HG03045 (cell line): ENCODE results near the gene SINHCAF.
A peak's percentile ranks its signal among the peaks of the same experiment; 100 is the strongest.
"Not testable (repeated sequence)": the region's sequence is repeated elsewhere in the genome, so short reads cannot be mapped to it uniquely, and the experiment has no call there.

Experiments
- ATAC-seq: cut with Tn5 transposase; IDR thresholded peaks from one replicate; pipeline ENCODE4 v1.9.1; 2021; ENCODE audit warnings: mild to moderate bottlenecking, moderate library complexity; ENCODE audit not compliant: unreplicated experiment

Gene SINHCAF

DNA sequence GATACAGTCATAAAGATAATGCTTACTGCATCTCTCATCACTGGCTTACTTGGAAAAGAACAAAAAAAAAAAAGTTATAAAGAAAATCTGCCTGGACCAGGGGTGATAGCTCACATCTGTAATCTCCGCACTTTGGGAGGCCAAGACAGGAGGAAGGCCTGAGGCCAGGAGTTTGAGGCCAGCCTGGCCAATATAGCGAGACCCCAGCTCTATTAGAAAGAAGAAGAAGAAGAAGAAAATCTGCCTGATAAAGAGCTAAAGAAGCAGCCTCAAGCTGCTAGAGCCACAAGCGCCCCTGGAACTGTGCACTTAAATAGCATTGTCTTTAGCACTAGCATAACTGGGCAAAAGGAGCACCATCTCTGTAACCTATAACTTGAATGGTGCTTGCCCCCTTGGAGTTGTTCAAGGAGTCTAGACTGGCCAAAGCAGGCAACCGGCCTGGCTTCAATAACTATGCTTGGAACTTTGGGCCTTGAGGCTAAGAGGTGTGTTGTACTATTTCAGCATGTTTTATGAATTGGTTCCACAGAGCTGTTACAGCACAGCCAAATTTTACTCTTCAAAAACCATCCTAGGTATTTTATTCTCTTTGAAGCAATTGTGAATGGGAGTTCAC, 53.2 kb downstream of the SINHCAF start:
- no peak for ATAC-seq

DNA sequence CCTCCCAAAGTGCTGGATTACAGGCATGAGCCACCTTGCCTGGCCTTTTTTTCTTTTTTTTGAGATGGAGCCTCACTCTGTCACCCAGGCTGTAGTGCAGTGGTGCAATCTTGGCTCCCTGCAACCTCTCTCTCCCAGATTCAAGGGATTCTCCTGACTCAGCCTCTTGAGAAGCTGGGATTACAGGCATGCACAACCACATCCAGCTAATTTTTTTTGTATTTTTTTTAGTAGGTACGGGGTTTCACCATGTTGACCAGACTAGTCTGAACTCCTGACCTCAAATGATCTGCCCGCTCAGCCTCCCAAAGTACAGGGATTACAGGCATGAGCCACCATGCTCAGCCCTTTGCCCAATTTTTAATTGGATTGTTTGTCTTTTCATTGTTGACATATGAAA, 58.0 kb downstream of the SINHCAF start:
- no peak for ATAC-seq

DNA sequence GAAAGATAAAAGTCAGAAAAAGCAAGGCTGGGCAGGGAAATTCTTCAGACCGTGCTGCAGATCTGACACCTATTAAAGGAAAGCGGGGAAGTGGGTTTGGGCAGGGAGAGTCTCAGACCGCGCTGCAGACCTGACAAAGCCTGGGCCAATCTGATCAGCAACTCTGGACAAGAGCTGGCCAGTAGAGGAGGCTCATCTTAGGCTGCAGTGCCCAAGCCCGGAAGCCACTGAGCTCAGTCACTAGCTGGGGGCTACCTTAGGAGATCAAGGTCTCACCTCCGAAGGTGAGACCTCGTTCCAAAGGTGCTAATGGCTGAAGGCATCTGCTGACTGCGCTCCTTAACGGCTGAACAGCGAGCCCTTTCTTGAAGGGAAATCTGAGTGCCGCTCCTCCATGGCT, 60.2 kb downstream of the SINHCAF start:
- ATAC-seq: no peak

DNA sequence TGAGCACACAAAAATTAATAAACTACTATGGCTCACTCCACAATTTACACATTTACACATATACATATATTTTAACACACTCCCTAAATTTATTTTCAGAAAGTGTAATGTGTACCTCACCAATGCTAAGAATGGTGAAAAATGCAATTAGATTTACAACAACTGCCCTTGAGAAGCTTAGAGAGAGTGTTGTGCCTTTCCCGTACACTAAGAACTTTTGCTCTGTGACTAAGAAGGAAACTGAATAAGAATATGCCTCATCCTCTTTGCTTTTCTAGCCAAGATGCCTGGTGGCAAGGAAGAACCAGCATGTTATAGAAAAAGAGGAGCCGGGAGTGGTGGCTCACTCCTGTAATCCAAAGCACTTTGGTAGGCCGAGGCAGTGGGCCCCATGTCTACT, 62.3 kb downstream of the SINHCAF start:
- no peak for ATAC-seq

DNA sequence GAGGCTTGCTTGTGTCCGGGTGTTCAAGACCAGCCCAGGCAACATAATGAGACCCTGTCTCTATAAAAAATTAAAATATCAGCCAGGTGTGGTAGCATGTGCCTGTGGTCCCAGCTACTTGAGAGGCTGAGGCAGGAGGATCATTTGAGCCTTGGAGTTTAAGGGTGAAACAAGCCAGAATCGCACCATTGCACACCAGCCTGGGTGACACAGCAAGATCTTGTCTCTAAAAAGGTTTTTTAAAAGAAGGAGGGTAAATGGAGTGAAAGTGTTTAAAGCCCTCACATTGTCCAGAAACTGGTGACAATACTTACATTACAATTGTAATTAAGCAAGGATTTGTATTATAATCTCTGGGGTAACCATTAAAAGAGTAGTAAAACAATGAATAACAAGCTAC, 64.2 kb downstream of the SINHCAF start:
- ATAC-seq: no peak

DNA sequence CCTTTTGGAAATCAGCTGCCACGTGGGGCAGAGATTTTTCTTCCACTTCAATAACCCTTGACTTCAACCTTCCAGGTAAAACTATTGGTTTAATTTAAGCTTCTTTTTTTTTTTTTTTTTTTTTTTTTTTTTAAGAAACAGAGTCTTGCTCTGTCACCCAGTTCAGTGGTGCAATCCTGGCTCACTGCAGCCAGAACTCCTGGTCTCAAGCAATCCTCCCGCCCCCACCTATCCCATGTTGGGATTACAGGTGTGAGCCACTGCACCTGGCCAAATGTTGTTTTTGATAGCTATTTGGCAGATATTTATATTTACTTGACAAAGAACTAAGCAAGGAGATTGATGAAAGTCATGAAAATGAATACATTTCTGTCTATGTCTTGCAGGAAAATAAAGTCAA, 65.1 kb downstream of the SINHCAF start:
- no peak for ATAC-seq

DNA sequence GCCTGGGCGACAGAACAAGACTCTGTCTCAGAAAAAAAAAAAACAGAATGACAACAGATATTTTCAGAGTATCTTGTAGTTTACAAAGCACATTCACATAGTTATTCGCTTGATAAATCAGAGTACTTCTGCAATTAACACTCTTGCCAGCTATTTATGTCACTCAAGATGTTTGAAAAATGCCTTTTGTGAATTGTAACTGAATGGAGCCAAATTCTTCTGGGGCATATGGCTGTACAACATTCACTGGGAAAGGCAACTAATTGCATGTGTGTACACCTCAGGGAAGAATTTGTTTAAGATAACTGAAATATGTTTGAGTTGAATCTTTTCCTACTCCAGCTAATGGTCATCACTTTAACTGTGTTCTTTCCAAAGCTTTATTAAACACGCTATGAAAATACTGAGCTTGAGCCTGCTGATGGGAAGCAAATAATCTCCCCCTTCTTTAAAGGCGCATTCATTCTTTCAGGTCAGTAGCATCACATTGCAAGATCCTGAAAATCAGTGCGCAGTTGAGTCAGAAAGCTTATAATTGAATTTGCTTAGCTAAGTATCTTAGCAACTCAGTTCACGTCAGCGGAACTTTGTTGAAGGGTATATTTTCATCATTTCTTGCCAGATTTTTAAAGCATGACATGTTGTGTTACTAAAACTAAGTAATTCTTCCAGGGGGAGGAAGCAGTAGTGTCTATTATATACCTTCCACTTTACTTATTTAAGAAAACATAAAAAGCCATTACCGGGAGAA, 66.6 kb downstream of the SINHCAF start:
- ATAC-seq: no peak

DNA sequence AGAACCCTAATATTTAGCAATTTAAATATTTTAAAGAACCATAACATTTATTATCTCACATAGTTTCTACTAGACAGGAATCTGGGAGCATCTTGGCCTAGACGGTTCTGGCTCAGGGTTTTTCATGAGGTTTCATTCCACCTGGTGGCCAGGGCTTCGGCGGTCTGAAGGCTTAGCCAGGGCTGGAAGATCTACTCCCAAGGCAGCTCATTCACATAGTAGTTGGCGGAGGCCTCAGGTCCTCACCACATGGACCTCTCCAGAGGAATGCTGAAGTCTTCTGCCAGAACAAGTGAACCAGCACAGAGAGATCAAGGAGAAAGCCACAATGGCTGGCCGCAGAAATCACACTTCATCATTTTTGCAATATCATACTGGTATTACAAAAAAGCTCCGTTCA, 68.2 kb downstream of the SINHCAF start:
- ATAC-seq: no peak

DNA sequence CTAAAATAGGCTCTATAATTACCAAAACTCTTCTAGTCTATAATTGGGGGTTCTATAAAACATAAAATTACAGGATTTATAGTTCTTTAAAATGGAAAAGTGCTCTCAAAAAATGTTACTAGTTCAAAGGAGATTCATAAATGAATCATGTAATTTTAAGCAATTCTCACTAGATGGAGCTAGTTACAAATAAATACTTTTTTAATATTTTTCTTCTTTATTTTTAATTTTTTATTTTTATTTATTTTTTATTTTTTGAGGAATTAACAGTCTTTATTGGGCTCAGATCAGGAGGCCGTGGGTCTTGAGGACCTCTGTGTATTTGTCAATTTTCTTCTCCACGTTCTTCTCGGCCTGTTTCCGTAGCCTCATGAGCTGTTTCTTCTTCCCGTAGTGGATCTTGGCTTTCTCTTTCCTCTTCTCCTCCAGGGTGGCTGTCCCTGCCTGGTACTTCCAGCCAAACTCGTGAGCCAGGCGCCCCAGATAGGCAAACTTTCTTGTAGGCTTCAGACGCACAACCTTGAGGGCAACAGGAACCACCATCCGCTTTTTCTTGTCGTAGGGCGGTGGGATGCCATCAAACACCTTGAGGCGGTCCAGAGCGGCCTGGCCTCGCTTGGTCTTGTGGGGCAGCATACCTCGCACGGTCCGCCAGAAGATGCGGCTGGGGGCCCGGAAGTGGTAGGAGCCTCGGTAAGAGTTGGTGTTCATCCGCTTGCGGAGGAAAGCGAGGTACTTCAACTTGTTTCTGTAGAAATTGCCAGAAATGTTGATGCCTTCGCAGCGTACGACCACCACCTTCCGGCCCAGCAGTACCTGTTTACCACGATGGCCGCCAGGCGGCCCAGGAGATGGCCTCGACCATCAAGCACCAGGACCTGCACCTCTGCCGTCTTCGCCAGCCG, 74.0 kb downstream of the SINHCAF start:
- not testable (repeated sequence) for ATAC-seq

DNA sequence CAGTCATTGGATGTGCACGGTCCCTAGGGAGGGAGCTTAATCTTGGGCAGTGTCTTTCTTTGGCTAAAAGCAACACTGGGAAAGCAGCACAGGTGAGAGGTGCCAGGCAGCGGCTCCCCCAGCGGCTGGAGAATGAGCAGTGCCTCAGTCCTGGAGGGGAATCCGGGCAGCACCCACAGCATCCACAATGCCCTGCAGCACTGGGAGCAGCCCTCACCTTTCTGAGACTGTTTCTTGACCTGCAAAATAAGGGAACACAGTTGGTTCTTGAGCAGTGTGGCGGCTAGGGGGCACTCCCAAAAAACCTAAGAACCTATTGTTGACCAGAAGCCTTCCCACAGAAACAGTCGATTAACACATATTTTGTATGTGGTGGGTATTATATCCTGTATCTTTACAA, 75.8 kb downstream of the SINHCAF start:
- no peak for ATAC-seq

DNA sequence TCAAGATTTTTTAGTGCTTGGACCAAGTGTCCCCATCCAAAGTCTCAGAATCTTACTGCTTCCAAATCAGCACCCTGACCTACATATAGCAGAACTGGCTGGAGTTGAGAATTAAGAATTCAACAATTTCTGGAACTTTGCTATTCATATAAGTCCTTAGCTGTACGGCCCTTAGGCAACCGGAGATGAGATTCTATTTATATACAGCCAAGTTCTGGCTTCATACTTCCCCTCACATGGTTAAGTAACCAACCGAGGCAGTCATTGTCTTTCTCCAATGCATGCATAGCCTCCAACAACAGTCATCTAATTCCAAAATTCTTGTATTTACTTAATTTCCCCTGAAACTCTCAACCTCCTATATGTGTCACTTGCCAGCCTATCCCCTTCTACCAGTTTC, 76.6 kb downstream of the SINHCAF start:
- no peak for ATAC-seq

DNA sequence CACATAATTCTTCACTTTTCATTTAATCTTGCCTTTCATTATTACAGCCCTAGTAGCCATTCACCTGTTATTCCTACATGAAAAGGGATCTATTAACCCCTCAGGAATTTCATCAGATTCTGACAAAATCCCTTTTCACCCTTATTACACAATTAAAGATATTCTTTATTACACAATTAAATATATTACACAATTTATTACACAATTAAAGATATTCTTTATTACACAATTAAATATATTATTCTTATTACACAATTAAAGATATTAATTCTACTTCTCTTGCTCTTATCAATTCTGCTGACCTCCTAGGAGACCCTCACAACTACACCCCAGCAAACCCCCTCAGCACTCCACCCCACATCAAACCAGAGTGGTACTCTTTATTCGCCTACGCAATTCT, 77.1 kb downstream of the SINHCAF start:
- no peak for ATAC-seq

DNA sequence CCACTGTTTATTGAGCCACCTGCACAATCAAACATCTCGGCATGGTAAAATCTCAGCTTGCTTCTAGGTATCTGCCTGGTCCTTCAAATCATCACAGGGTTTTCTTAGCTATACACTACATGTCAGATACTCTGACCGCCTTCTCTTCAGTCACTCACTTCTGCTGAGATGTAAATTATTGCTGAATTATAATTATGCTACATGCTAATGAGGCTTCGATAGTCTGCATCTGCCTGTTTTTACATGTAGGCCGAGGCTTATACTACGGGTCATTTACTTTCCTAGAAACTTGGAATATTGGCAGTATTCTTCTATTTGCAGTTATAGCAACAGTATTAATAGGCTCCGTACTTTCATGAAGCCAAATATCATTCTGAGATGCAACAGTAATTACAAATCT, 77.6 kb downstream of the SINHCAF start:
- no peak for ATAC-seq

DNA sequence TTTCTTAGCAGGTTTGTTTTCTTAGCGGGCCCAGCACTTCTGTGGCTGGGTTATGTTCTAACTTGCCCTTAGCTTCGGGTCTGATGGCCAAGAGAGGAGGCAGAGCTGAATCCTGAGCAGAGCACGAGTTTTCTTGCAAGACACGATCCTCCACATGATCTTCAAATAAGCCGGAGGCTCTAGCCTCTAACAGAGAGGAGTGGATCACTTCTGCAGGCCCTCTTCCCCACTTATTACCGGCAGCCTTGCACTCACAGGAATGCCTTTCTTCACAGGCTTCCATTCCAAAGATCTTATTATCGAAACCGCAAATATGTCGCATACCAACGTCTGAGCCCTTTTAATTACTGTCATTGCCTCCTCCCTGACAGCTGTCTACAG, 79.5 kb downstream of the SINHCAF start:
- ATAC-seq: no peak

DNA sequence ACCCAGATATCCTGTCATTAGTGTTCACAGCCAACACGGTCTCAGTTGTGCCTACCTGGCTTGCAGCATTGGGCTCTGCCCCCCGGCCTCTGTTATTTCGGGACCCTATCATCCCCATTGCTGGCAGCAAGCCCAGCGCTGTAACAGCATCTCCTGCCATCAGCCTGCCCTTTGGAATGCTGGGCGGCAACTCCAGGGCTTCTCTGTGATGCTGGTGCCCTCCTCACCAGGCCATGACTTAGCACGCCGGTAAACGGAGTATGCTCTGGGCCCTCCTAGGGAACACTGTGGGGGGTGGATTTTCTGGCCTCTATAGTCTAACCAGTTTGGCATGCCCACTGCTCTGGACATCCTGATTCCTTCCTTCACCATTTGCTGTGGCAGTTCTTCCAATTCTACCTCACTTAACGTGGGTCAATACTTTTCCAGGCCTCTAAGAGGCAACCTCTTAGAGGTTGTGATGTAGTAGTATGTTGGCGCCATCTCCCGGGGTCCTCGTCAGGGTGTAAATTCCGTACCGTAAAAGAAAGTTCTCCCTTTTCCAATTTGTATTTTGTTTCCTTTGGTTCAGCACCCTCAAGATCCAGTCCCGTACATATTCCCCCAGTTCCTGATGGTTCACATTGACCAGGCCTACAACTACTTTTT, 80.0 kb downstream of the SINHCAF start:
- ATAC-seq: no peak

DNA sequence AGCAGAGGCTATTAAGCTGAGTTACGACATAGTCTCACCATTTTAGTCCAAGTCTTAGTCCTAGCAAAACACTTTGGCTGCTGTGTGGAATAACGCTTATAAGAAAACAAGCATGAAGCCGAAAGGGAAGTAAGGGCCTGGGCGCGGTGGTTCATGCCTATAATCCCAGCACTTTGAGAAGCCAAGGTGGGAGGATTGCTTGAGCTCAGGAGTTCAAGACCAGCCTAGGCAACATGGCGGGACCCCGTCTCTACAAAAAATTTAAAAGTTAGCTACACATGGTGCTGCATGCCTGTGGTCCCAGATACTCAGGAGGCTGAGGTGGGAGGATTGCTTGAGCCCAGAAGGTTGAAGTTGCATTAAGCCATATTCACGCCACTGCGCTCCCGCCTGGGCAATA, 83.5 kb downstream of the SINHCAF start:
- not testable (repeated sequence) for ATAC-seq

DNA sequence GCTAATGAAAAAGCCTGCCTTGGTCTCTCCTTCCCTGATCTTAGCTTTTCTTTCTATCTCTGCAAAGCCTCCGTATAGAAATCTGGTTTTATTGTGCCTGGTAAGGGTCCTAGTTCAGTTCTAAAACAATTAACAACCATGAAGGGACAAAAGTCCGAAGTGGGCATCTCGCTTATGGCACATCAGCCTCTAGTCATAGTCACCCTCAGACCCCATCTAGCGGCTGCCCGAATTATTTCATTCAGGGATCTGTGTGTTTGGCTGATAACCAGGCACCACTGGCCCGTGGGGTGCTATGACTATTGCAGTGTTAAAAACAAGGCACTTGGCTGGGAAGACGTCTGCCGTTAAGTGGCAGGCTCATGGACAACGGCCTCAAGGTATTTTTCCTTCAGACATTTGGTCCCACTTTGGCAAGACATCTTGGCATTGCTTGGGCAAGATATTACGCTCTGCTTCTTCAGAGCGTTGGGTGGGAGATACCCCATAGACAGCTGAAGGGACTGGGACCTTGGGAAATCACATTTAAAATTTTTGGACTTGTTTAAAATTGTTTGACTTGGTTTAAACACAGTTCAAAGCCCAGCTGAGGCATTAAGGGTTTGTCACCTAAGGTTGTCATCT, 87.1 kb downstream of the SINHCAF start:
- peak; percentile 70 for ATAC-seq

DNA sequence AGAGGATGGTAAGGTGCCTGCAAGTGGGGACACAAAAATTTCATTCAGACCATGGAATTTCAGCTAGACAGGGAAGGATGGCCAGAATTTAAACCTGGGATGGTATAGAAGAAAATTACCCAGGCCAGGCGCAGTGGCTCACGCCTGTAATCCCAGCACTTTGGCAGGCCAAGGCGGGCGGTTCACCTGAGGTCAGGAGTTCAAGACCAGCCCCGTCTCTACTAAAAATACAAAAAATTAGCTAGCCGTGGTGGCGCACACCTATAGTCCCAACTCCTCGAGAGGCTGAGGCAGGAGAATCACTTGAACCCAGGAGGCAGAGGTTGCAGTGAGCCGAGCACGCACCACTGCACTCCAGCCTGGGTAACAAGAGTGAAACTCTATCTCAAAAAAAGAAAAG, 87.6 kb downstream of the SINHCAF start:
- peak; percentile 16 for ATAC-seq

DNA sequence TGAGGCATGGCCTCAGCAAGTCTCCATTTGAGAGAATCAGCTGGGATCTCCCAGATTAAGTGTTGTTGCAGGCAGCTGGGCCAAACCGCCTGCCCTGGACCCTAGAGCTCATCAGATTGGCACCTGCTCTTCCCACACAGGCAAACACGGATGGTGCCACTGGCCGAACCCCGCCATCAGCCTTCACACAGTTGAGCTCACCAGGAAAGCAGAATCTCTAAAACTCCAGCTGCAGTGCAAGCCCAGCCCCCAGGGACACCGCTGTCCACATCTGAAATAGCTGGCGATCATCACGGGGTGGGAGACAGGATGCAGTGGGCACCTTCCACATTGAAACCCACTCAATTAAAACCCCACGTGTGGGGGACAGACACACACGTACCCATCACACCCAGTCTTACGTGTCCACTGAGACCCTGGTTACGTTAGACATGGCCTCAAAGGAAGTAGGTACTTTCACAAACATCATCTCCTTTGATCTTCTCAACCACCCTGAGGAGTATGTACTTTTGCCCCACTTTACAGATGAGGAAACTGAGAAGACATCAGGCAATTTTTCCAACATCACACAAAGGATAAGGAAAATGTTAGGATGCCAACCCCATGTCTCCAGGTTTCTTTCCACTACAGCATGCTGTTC, 88.8 kb downstream of the SINHCAF start:
- no peak for ATAC-seq

DNA sequence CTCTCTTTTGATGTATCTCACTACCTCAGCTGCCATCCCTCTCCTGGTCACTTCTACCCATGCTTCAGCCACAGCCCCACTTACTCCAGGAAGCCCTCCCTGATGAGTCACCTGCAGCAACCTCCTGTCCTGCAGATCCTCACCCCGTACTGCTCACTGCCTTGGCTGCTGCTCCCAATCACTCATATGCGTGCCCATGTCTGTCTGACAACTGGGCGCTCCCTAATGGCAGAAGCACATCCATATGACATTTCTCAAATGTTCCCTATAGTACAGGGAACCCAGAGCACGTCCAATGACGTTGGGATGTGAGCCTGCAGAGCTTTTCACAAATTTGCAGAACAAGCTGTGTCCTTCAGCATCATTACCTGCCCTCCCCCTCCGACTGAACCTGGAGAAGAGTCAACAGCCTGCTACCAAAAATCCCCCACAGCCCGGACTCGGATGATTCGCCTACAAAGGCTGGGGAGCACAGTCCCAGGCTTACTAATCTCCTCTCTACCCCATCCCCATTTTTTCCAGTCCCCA, 90.0 kb downstream of the SINHCAF start:
- no peak for ATAC-seq
